OCI-LY7 (cell line): ENCODE data around the gene CSNK1E.

Experiments
- CTCF ChIP-seq: fragments of 200-600 bp; sonication (generic); conservative IDR thresholded peaks from 2 replicates; pipeline ENCODE4 v1.5.1; 2014; ENCODE audit warnings: mild to moderate bottlenecking, antibody characterized with exemption, low read length, moderate library complexity, mixed read lengths
- EZH2phosphoT487 ChIP-seq: fragments of 200-600 bp; sonication (generic); IDR thresholded peaks from 2 replicates; pipeline ENCODE4 v1.6.1; 2018; ENCODE audit warnings: low read depth, borderline replicate concordance, mild to moderate bottlenecking, mixed run types, antibody characterized with exemption, low read length, moderate library complexity, mixed read lengths

DNA sequence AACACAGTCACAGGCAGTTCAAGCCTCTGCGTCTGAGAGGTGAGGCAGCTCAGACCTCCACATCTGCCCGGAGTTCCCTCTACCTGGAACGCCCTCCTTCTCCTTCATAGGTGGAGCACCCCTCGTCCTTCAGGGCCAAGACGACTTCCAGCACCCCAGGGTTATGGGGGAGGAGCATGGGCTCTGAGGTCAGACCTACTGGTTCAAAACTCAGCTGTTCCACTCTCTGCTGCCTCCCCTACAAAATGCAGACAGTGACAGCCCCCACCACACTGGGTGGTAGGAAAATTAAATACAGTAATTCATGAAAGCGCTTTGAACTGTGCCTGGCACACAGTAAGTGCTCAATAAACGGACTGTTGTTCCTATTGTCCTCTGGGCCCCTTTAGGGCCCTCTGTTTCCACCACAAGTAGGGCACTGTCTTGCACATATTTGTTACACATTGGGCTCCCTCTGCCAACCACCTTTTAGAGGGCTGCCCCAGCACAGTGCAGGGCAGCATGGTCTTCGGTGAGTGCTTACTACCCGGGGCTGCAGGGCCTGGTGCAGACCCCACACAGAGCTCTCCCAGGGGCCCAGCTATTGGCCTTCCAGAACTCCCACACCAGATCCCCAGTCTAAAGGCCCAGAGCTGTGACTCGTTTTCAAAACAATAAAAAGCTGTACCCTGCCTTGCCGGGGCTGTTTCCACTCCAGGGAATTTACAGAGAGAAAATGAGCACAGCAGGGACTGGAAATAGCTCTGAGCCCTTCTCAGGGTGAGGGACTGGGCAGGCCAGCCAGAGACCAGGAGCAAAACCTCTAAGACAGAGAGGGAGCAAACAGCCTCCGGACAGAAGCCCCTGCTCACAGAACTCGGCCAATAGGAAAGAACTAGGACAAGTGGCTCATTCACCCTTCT is 46.9 kb downstream of the CSNK1E start:
- TF ChIP-seq CTCF (no peak), EZH2phosphoT487 (no peak)
